Naive thymus-derived CD4-positive, alpha-beta T cell (primary cell): ENCODE results near the gene GMPPA. TPM values are rescaled to one million over a fixed set of nuclear protein-coding genes. Genes with fewer than 3 reads are reported as not detected.

ENCODE experiments used
- ATAC-seq: fragments of 150-1000 bp; cut with Tn5 transposase; 2 replicates; pipeline ENCODE4 v1.10.0; 2021; ENCODE audit warnings: mild to moderate bottlenecking, moderate library complexity
- CTCF ChIA-PET: fragments of 350-600 bp; sonication (Branson Sonifier 250); formaldehyde crosslinking; loops from one replicate; lab custom pipeline; 2021; ENCODE audit warnings: antibody characterized with exemption; lab: Charles Lee
- POLR2A ChIA-PET: fragments of 350-600 bp; sonication (Branson Sonifier 250); formaldehyde crosslinking; loops from one replicate; lab custom pipeline; 2021; ENCODE audit warnings: antibody characterized with exemption, inconsistent platforms; lab: Charles Lee
- DNase-seq, 9 donors: peaks; one replicate each; pipeline versions ENCODE4 v3.0.0 to v3.0.0-alpha.2; 2020 to 2022; ENCODE audit warnings: mixed read lengths in 1 of 9
- H3K27ac ChIP-seq: one replicate; pipeline ENCODE4 v1.7.0; 2013; ENCODE audit warnings: mild to moderate bottlenecking, low read depth, low read length, moderate library complexity
- H3K27me3 ChIP-seq, 2 donors: one replicate each; pipeline ENCODE4 v1.7.0; 2013; ENCODE audit warnings: low read length in 2 of 2, mild to moderate bottlenecking in 2 of 2, moderate library complexity in 2 of 2; ENCODE audit not compliant: control insufficient read depth in 2 of 2, insufficient read depth in 2 of 2
- H3K36me3 ChIP-seq, 3 experiments: 1 replicate in 2 of 3; 2 replicates in 1 of 3; pipeline ENCODE4 v1.7.0; 2013; ENCODE audit warnings: low read length in 3 of 3, mild to moderate bottlenecking in 3 of 3, moderate library complexity in 1 of 3; ENCODE audit not compliant: insufficient read depth in 3 of 3, control insufficient read depth in 2 of 3
- H3K4me1 ChIP-seq, 2 donors: one replicate each; pipeline ENCODE4 v1.7.0; 2013; ENCODE audit warnings: low read length in 2 of 2, mild to moderate bottlenecking in 2 of 2, moderate library complexity in 1 of 2; ENCODE audit not compliant: control insufficient read depth in 2 of 2, insufficient read depth in 2 of 2
- H3K4me3 ChIP-seq: 2 replicates; pipeline ENCODE4 v1.7.0; 2013; ENCODE audit warnings: mild to moderate bottlenecking, low read length
- H3K9me3 ChIP-seq, 3 experiments: 1 replicate in 2 of 3; 2 replicates in 1 of 3; pipeline ENCODE4 v1.7.0; 2013; ENCODE audit warnings: low read length in 3 of 3; ENCODE audit not compliant: control insufficient read depth in 2 of 3
- H3K27ac Mint-ChIP-seq, 9 donors: one replicate each; pipeline ENCODE4 v1.8.0; 2020 to 2022; ENCODE audit warnings: mixed read lengths in 9 of 9, mild to moderate bottlenecking in 8 of 9, moderate library complexity in 5 of 9, inconsistent platforms in 2 of 9
- H3K27me3 Mint-ChIP-seq, 5 donors: one replicate each; pipeline ENCODE4 v1.8.0; 2021 to 2022; ENCODE audit warnings: mixed read lengths in 5 of 5, mild to moderate bottlenecking in 1 of 5
- H3K36me3 Mint-ChIP-seq, 5 donors: one replicate each; pipeline ENCODE4 v1.8.0; 2020 to 2022; ENCODE audit warnings: mixed read lengths in 5 of 5, mild to moderate bottlenecking in 3 of 5, inconsistent platforms in 1 of 5
- H3K4me1 Mint-ChIP-seq, 7 donors: one replicate each; pipeline ENCODE4 v1.8.0; 2020 to 2022; ENCODE audit warnings: mixed read lengths in 7 of 7, mild to moderate bottlenecking in 3 of 7, inconsistent platforms in 1 of 7
- H3K4me3 Mint-ChIP-seq, 10 donors: one replicate each; pipeline ENCODE4 v1.8.0; 2020 to 2022; ENCODE audit warnings: mild to moderate bottlenecking in 10 of 10, mixed read lengths in 10 of 10, moderate library complexity in 6 of 10, inconsistent platforms in 2 of 10
- H3K9me3 Mint-ChIP-seq, 11 donors: one replicate each; pipeline ENCODE4 v1.8.0; 2020 to 2022; ENCODE audit warnings: mixed read lengths in 11 of 11, mild to moderate bottlenecking in 4 of 11, inconsistent platforms in 1 of 11, moderate library complexity in 1 of 11
- intact Hi-C, 2 donors: fragments of 100-400 bp; cut with micrococcal nuclease; formaldehyde crosslinking; loops; one replicate each; pipeline ENCODE4 v1.15.1; 2023
- polyA plus RNA-seq, 2 donors: library from polyadenylated mRNA; unstranded; fragments of 300-500 nt; fragmentation: Illumina TruSeq; gene quantifications; one replicate each; pipeline ENCODE4 v1.2.3, GENCODE V29; 2021
- total RNA-seq, 6 experiments: library from RNA in 5 of 6; stranded (reverse) in 5 of 6; gene quantifications; 1 replicate in 5 of 6; 2 replicates in 1 of 6; pipeline ENCODE4 v1.2.3 and lab custom pipeline; 2021 to 2026

Gene GMPPA
- total and polyA plus RNA-seq, 7 experiments from 2014 or later, result 11.8 to 58.3 (median 28.1) TPM

GRCh38 chr2:219549619-219550018, 50.9 kb downstream of the GMPPA start:
- Histone ChIP-seq H3K36me3 (no peaks in the 10 kb centered on the region), H3K4me3 (no peak overlapping the region), H3K27me3 (peaks cover 3 to 17% of the 10 kb centered on the region in 2 donors), H3K9me3 (no peaks in the 10 kb centered on the region), H3K27ac (no peak overlapping the region), H3K4me1 (peaks cover 5 to 13% of the 10 kb centered on the region in 2 donors)
- no peak overlapping the region for H3K27ac Mint-ChIP-seq
- H3K4me3 Mint-ChIP-seq, result no peak overlapping the region
- DNase-seq (no peak), ATAC-seq (no peak)
- peaks cover 8 to 24% (median 13%) of the 10 kb centered on the region in 7 donors for H3K4me1 Mint-ChIP-seq
- no peaks in the 10 kb centered on the region for H3K9me3 Mint-ChIP-seq
- intact Hi-C loops, result no loop called here
- H3K27me3 Mint-ChIP-seq, result peaks cover 0 to 47% (median 26%) of the 10 kb centered on the region in 5 donors
- ChIA-PET POLR2A (interaction anchor here (1.4 kb wide), 1 partner anchor 10 kb away, joined by 3 read pairs; no protein-coding TSS in a partner anchor), CTCF (no interaction called here)
- H3K36me3 Mint-ChIP-seq, result no peaks in the 10 kb centered on the region

DNA sequence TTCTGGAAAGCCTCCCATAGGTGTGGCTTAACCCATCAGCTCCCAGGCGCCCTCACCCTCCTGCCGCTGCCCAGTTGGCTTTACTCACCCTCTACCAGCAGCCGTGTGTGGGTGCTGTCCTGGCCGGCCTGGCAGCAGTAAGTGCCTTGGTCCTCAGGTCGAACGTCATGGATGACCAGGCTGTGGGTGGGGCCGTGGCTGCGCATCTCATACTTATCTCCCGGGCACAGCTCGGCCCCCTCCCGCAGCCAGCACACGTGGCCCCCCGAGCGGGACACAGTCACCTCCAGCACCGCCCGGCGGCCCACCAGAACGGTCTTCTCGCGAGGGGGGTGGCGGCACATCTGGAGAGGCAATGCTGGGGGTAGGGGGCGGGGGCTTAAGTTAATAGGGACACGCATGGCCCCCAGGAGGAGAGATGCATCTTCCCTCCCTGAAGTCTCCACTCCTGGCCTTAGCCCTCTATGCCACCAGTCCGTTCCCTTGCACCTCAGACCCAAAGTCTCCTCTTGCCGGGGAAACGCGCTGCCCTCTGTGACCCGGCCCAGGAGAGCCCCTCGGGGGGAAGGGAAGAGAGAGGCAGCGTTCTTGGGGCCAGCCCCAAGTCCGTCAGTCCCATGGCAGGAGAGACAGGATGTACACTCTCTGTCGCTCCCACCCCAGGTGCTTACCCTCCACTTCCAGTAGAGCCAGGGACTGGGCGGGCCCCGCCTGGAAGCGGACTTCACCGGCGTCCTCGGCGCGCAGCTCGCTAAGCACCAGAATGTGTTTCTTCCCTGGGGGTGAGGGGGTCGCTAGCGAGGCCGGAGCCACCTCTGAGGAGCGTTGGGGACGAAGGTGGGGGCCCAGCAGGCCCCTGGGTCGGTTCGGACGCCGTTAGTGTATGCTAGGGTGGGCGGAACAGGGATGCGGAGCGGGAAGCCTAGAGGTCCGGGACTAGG, 53.0 kb downstream of the GMPPA start:
- Histone ChIP-seq H3K36me3 (no peaks in the 10 kb centered on the region), H3K27me3 (peaks cover 3 to 17% of the 10 kb centered on the region in 2 donors), H3K9me3 (no peaks in the 10 kb centered on the region), H3K4me3 (peak overlapping the region; percentile 57), H3K27ac (no peak overlapping the region), H3K4me1 (peaks cover 5 to 13% of the 10 kb centered on the region in 2 donors)
- intact Hi-C loops, result loop anchor here (1.0 to 2.0 kb wide), 4 partner anchors 8 to 53 kb away; partner anchors contain the start of genes CHPF (in 2 of the 2), GMPPA (in 2 of the 2) and STK11IP (in 2 of the 2)
- DNase-seq (peak in 6 of 9 donors; percentile 17 to 38 (median 26)), ATAC-seq (peak; percentile 1)
- POLR2A ChIA-PET, result interaction anchor here (0.6 to 1.6 kb wide), 3 partner anchors 8 to 102 kb away, joined by 3 to 6 read pairs (median 4); partner anchors contain the start of genes CHPF and TMEM198
- Mint-ChIP-seq H3K9me3 (no peaks in the 10 kb centered on the region), H3K36me3 (no peaks in the 10 kb centered on the region), H3K4me1 (peaks cover 5 to 20% (median 8%) of the 10 kb centered on the region in 7 donors), H3K4me3 (peak overlapping the region; percentile 60 to 85 (median 78)), H3K27ac (peak overlapping the region in 4 of 9 donors; percentile 14 to 59 (median 54)), H3K27me3 (peaks cover 0 to 45% (median 32%) of the 10 kb centered on the region in 5 donors)
- CTCF ChIA-PET, result no interaction called here

- H3K36me3 ChIP-seq, result no peaks in the 10 kb centered on the region
- peak; percentile 62 to 89 (median 73) for DNase-seq
- peak overlapping the region; percentile 57 for H3K4me3 ChIP-seq
- no peaks in the 10 kb centered on the region for H3K36me3 Mint-ChIP-seq
- peaks cover 5 to 13% of the 10 kb centered on the region in 2 donors for H3K4me1 ChIP-seq
- peaks cover 3 to 17% of the 10 kb centered on the region in 2 donors for H3K27me3 ChIP-seq
- POLR2A ChIA-PET, result interaction anchor here (0.6 to 1.6 kb wide), 4 partner anchors 9 to 101 kb away, joined by 3 to 6 read pairs (median 4); partner anchors contain the start of genes CHPF and TMEM198
- peaks cover 0 to 48% (median 33%) of the 10 kb centered on the region in 5 donors for H3K27me3 Mint-ChIP-seq
- CTCF ChIA-PET, result no interaction called here
- peaks cover 5 to 20% (median 8%) of the 10 kb centered on the region in 7 donors for H3K4me1 Mint-ChIP-seq
- peak overlapping the region in 3 of 9 donors; percentile 14 to 59 (median 48) for H3K27ac Mint-ChIP-seq
- H3K4me3 Mint-ChIP-seq, result peak overlapping the region; percentile 60 to 85 (median 78)
- intact Hi-C loops, result loop anchor here (1.0 to 2.0 kb wide), 4 partner anchors 9 to 54 kb away; partner anchors contain the start of genes CHPF (in 2 of the 2), GMPPA (in 2 of the 2) and STK11IP (in 2 of the 2)
- H3K27ac ChIP-seq, result no peak overlapping the region
- no peaks in the 10 kb centered on the region for H3K9me3 ChIP-seq
- peak; percentile 94 for ATAC-seq
- no peaks in the 10 kb centered on the region for H3K9me3 Mint-ChIP-seq
These were observed 53.9 kb downstream of the GMPPA start for GRCh38 chr2:219552382-219553167.

DNA sequence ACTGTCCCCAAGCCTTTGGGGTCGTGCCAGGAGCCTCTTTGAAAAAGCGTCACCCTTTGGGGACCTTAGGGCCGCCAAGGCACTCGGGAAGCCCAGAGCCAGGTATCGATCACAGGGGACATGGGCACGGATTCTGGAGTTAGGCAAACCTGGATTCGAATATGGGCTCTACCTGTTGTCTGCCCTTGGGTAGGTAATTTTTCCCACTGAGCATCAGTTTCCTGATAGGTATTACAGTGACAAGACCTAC, 54.4 kb downstream of the GMPPA start:
- POLR2A ChIA-PET, result interaction anchor here (0.6 to 1.6 kb wide), 2 partner anchors 9 to 41 kb away, joined by 3 to 6 read pairs; partner anchors contain the start of genes CHPF and TMEM198
- CTCF ChIA-PET, result no interaction called here
- Mint-ChIP-seq H3K27ac (no peak overlapping the region), H3K9me3 (no peaks in the 10 kb centered on the region), H3K4me1 (peaks cover 5 to 20% (median 8%) of the 10 kb centered on the region in 7 donors), H3K4me3 (peak overlapping the region in 8 of 10 donors; percentile 27 to 85 (median 66)), H3K36me3 (no peaks in the 10 kb centered on the region), H3K27me3 (peaks cover 0 to 48% (median 33%) of the 10 kb centered on the region in 5 donors)
- Histone ChIP-seq H3K4me3 (peak overlapping the region; percentile 57), H3K36me3 (no peaks in the 10 kb centered on the region), H3K9me3 (no peaks in the 10 kb centered on the region), H3K4me1 (peaks cover 5 to 13% of the 10 kb centered on the region in 2 donors), H3K27ac (no peak overlapping the region), H3K27me3 (peaks cover 3 to 17% of the 10 kb centered on the region in 2 donors)
- ATAC-seq (no peak), DNase-seq (no peak)
- intact Hi-C loops, result loop anchor here (2.0 kb wide), 2 partner anchors 44 to 54 kb away; partner anchors contain the start of genes GMPPA (in 2 of the 2) and STK11IP (in 1 of the 2)

- ChIA-PET POLR2A (interaction anchor here (0.6 kb wide), 1 partner anchor 41 kb away, joined by 3 read pairs; no protein-coding TSS in a partner anchor), CTCF (no interaction called here)
- H3K27me3 Mint-ChIP-seq, result peaks cover 0 to 48% (median 30%) of the 10 kb centered on the region in 5 donors
These were observed 54.8 kb downstream of the GMPPA start for GRCh38 chr2:219553463-219553963.

More at GRCh38 chr2:219553463-219553963, 54.8 kb downstream of the GMPPA start:
- Mint-ChIP-seq H3K4me1 (peaks cover 5 to 20% (median 8%) of the 10 kb centered on the region in 7 donors), H3K9me3 (no peaks in the 10 kb centered on the region), H3K36me3 (no peaks in the 10 kb centered on the region), H3K27ac (no peak overlapping the region), H3K4me3 (peak overlapping the region; percentile 27 to 85 (median 62))
- ATAC-seq (no peak), DNase-seq (no peak)
- Histone ChIP-seq H3K9me3 (no peaks in the 10 kb centered on the region), H3K27ac (no peak overlapping the region), H3K4me3 (no peak overlapping the region), H3K27me3 (peaks cover 3 to 17% of the 10 kb centered on the region in 2 donors), H3K36me3 (no peaks in the 10 kb centered on the region), H3K4me1 (peaks cover 5 to 13% of the 10 kb centered on the region in 2 donors)
- intact Hi-C loops, result loop anchor here (2.0 kb wide), 2 partner anchors 43 to 55 kb away; partner anchors contain the start of genes GMPPA (in 2 of the 2) and STK11IP (in 1 of the 2)
